Mucosa of descending colon (tissue), 3 donors: ENCODE measurements around the gene ELMO1. TPM values are rescaled to one million over a fixed set of nuclear protein-coding genes. Genes with fewer than 3 reads are reported as not detected.

Source experiments
- ATAC-seq: fragments of 200-7000 bp; cut with Tn5 transposase; one replicate; pipeline ENCODE4 v1.9.1; 2020; ENCODE audit warnings: mild to moderate bottlenecking, moderate library complexity
- DNase-seq, 3 donors: peaks; one replicate each; pipeline ENCODE4 v3.0.0-alpha.2; 2020
- H3K36me3 ChIP-seq: fragments of 200-600 bp; one replicate; pipeline ENCODE4 v1.8.0; 2021; ENCODE audit warnings: low read depth, mild to moderate bottlenecking
- H3K4me1 ChIP-seq: fragments of 200-600 bp; one replicate; pipeline ENCODE4 v1.8.0; 2021; ENCODE audit warnings: low read depth, mild to moderate bottlenecking
- H3K4me3 ChIP-seq: fragments of 200-600 bp; one replicate; pipeline ENCODE4 v1.8.0; 2021; ENCODE audit warnings: mild to moderate bottlenecking
- H3K9me3 ChIP-seq: fragments of 200-600 bp; one replicate; pipeline ENCODE4 v1.8.0; 2021; ENCODE audit warnings: mild to moderate bottlenecking
- intact Hi-C, 2 donors: fragments of 100-400 bp; cut with DNase I in 1 of 2; cut with micrococcal nuclease in 1 of 2; formaldehyde crosslinking; loops; one replicate each; pipeline versions ENCODE4 v1.11.0 to v1.11.1; 2022; cut with DNase I, micrococcal nuclease
- total RNA-seq, 3 donors: library from RNA; stranded (reverse); fragmentation: NEBNext Ultra II Directional in 2 of 3; extraction: Animal tissue kit (Norgen Biotek cat#: 25700) in 2 of 3; gene quantifications; one replicate each; pipeline versions ENCODE4 v1.2.1 to v1.2.4, GENCODE V29; 2021 to 2023
- TF ChIP-seq, protein P1 (sequence below): fragments of 200-600 bp; IDR thresholded peaks from one replicate; pipeline ENCODE4 v1.8.0; 2022; ENCODE audit warnings: antibody characterized with exemption, mild to moderate bottlenecking
- donor health status: DM: no; HTN: no; CAD: no; lungs with moderate emphysema.
- donor health status: DM: no; HTN: no; CAD: no.
- donor health status: DM: no; HTN: yes; CAD: no.

The ELMO1 gene
- total RNA-seq, 3 donors from 2014 or later, result 9.7 to 27.2 (median 18.2) TPM

- no peak for ATAC-seq
- H3K36me3 ChIP-seq, result no peaks in the 10 kb centered on the region
- TF ChIP-seq, protein P1, sequence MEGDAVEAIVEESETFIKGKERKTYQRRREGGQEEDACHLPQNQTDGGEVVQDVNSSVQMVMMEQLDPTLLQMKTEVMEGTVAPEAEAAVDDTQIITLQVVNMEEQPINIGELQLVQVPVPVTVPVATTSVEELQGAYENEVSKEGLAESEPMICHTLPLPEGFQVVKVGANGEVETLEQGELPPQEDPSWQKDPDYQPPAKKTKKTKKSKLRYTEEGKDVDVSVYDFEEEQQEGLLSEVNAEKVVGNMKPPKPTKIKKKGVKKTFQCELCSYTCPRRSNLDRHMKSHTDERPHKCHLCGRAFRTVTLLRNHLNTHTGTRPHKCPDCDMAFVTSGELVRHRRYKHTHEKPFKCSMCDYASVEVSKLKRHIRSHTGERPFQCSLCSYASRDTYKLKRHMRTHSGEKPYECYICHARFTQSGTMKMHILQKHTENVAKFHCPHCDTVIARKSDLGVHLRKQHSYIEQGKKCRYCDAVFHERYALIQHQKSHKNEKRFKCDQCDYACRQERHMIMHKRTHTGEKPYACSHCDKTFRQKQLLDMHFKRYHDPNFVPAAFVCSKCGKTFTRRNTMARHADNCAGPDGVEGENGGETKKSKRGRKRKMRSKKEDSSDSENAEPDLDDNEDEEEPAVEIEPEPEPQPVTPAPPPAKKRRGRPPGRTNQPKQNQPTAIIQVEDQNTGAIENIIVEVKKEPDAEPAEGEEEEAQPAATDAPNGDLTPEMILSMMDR, result no peak
- intact Hi-C loops, result no loop called here
- no peak overlapping the region for H3K4me3 ChIP-seq
- DNase-seq, result peak in 1 of 3 donors; percentile 13
- no peaks in the 10 kb centered on the region for H3K9me3 ChIP-seq
- H3K4me1 ChIP-seq, result no peaks in the 10 kb centered on the region
Measured at GRCh38 chr7:37212556-37212955, 236.1 kb downstream of the ELMO1 start.

DNA sequence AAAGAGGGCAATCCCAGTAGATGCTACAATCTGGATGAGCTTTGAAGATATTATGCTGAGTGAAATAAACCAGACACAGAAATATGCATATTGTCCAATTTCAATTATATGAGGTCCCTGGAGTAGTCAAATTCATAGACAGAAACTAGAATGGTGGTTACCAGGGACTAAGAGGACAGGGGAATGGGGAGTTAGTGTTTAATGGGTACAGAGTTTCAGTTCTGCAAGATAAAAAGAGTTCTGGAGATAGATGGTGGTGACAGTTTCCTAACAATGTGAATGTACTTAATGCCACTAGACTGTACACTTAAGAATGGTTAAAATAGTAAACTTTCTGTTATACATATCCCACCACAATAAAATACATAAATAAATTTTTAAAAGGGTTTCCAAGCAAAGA, 236.6 kb downstream of the ELMO1 start:
- Histone ChIP-seq H3K4me3 (no peak overlapping the region), H3K36me3 (no peaks in the 10 kb centered on the region), H3K9me3 (no peaks in the 10 kb centered on the region), H3K4me1 (no peaks in the 10 kb centered on the region)
- TF ChIP-seq, protein P1, result no peak
- DNase-seq (no peak), ATAC-seq (no peak)
- intact Hi-C loops, result no loop called here

DNA sequence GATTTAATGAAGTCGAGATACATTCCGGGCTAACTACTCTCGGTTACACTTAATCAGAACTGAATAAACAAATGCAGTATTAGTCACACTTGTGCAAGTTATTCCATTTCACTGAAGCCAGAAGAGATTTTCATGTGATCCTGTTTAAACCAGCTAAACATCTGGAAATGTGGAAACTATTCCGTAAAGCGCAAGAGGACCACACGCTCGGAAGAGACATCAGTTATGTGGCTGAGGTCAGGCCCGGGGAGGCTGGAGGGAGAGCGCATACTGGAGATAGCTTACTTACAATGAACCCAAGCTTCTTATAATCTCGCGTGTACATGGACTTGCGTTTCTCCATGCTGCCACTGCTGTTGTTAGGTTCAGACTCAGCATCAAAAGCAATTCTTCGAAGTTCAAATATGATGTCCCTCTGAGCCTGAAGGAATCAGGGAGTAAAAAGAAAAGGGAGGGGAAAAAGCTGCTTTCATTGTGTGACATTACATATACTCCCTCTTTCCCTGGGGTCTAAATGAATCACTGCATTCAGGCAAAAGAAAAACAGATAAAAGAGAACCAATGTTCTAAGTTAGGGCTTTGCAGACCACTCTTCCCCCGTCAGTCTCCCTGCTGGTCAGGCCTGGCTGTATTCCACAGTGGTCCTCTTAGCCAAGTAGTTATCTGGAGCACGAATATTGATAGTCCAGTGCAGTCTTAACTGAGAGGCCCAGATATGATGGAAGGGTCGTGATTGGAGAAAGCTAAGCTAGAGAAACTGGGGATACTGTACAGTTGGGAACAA, 237.4 kb downstream of the ELMO1 start:
- no peaks in the 10 kb centered on the region for H3K9me3 ChIP-seq
- H3K4me3 ChIP-seq, result no peak overlapping the region
- no peaks in the 10 kb centered on the region for H3K4me1 ChIP-seq
- intact Hi-C loops, result no loop called here
- peak; percentile 68 for ATAC-seq
- no peaks in the 10 kb centered on the region for H3K36me3 ChIP-seq
- TF ChIP-seq, protein P1, result no peak
- DNase-seq, result peak in 1 of 3 donors; percentile 36

DNA sequence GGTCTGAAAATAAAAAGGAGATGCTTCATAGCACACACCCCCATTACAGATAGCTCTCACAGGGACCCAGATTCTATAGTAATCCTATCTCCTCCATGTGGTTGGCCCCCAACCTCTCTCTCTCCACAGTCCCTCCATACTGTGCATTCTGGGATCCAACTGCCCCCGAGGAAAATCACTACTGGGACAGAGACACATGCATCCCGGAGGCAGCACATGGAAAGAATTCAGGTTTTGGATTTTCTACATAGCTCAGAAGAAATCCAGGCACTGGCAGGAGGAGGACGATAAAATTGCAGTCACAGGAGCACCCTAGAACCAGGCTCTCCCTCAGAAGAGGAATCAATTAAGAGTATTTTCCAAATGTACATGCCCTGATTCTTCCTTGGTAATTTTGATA, 239.5 kb downstream of the ELMO1 start:
- TF ChIP-seq, protein P1, result no peak
- no peaks in the 10 kb centered on the region for H3K4me1 ChIP-seq
- no peaks in the 10 kb centered on the region for H3K36me3 ChIP-seq
- intact Hi-C loops, result no loop called here
- ATAC-seq (no peak), DNase-seq (no peak)
- H3K9me3 ChIP-seq, result no peaks in the 10 kb centered on the region
- no peak overlapping the region for H3K4me3 ChIP-seq

DNA sequence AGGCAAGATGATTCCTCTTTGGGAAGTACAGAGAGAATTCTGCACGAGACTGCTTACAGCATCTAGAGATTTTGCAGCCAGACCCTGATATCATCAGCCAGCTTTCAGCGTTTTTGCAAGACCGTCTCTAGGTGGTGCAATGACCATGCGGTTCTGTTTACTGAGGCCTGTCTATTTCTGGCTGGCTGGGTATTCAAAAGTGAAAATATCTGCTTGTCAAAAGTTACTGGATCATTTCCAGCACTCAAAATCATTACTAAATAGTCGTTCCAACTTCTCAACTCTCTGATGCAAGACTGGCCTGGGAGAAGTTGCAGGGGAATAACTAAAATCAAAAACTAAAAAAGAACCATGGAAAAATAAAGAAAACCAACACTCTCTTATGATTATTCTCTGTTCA, 240.1 kb downstream of the ELMO1 start:
- Histone ChIP-seq H3K9me3 (no peaks in the 10 kb centered on the region), H3K36me3 (no peaks in the 10 kb centered on the region), H3K4me1 (no peaks in the 10 kb centered on the region), H3K4me3 (no peak overlapping the region)
- intact Hi-C loops, result no loop called here
- DNase-seq, result peak in 1 of 3 donors; percentile 56
- TF ChIP-seq, protein P1, result no peak
- peak; percentile 80 for ATAC-seq
